Glomerular visceral epithelial cell (primary cell): Measurements from ENCODE around the gene RHOU.
"Not testable (repeated sequence)": the region's sequence is repeated elsewhere in the genome, so short reads cannot be mapped to it uniquely, and the experiment has no call there.

ENCODE experiments used
- DNase-seq: peaks from one replicate; pipeline ENCODE4 v3.0.0-alpha.2; 2016; ENCODE audit errors: extremely low spot score

Gene RHOU

GRCh38 chr1:228758447-228758846, 23.2 kb downstream of the RHOU start:
- DNase-seq = no peak

- DNase-seq = no peak
These were observed 25.7 kb downstream of the RHOU start for GRCh38 chr1:228760979-228761378.

- no peak for DNase-seq
These were observed 28.3 kb downstream of the RHOU start for GRCh38 chr1:228763561-228763960.

GRCh38 chr1:228765168-228765946, 30.1 kb downstream of the RHOU start:
- DNase-seq = no peak

GRCh38 chr1:228766788-228767187, 31.5 kb downstream of the RHOU start:
- DNase-seq = no peak

GRCh38 chr1:228767636-228768354, 32.5 kb downstream of the RHOU start:
- no peak for DNase-seq

GRCh38 chr1:228768355-228769000, 33.2 kb downstream of the RHOU start:
- no peak for DNase-seq

- no peak for DNase-seq
These were observed 35.5 kb downstream of the RHOU start for GRCh38 chr1:228770779-228771223.

- no peak for DNase-seq
These were observed 37.4 kb downstream of the RHOU start for GRCh38 chr1:228772516-228773212.

- DNase-seq = not testable (repeated sequence)
These were observed 40.7 kb downstream of the RHOU start for GRCh38 chr1:228775946-228776345.

GRCh38 chr1:228776449-228776848, 41.2 kb downstream of the RHOU start:
- no peak for DNase-seq

- no peak for DNase-seq
These were observed 42.0 kb downstream of the RHOU start for GRCh38 chr1:228777236-228777635.

- DNase-seq = no peak
These were observed 42.7 kb downstream of the RHOU start for GRCh38 chr1:228778026-228778425.

GRCh38 chr1:228778466-228778865, 43.2 kb downstream of the RHOU start:
- no peak for DNase-seq

- no peak for DNase-seq
These were observed 43.7 kb downstream of the RHOU start for GRCh38 chr1:228778961-228779360.

GRCh38 chr1:228781161-228781808, 46.0 kb downstream of the RHOU start:
- no peak for DNase-seq

- no peak for DNase-seq
These were observed 46.8 kb downstream of the RHOU start for GRCh38 chr1:228781809-228782661.

GRCh38 chr1:228782662-228783417, 47.6 kb downstream of the RHOU start:
- peak; percentile 8 for DNase-seq

- DNase-seq = no peak
These were observed 48.2 kb downstream of the RHOU start for GRCh38 chr1:228783418-228784040.
